Retinal pigment epithelial cell (primary cell): ENCODE results near the gene MASP1.

Experiments used
- DNase-seq: peaks from one replicate; pipeline ENCODE4 v3.0.0-alpha.2; 2010; ENCODE audit warnings: low read depth
- H3K4me3 ChIP-seq: 2 replicates; pipeline ENCODE4 v1.5.1; 2011; ENCODE audit warnings: mild to moderate bottlenecking, low read length, control low read depth, moderate library complexity
- CTCF ChIP-seq: conservative IDR thresholded peaks from 2 replicates; pipeline ENCODE4 v1.5.1; 2011; ENCODE audit warnings: low read depth, low read length, control low read depth, inconsistent platforms

Gene MASP1

GRCh38 chr3:187291512-187292132 is at the start of gene MASP1:
TSS of gene MASP1 (minus strand) at chr3:187291737. CDS start at chr3:187291632, 105 bp downstream.
- no peak for TF ChIP-seq CTCF
- no peak for DNase-seq
- H3K4me3 ChIP-seq = peak within 1 kb of the TSS; percentile 3

GRCh38 chr3:187340578-187340977 is 49.0 kb upstream of the MASP1 start:
- no peak for TF ChIP-seq CTCF
- DNase-seq = no peak
- H3K4me3 ChIP-seq = no peak overlapping the region

GRCh38 chr3:187336322-187336721 is 44.8 kb upstream of the MASP1 start:
- no peak overlapping the region for H3K4me3 ChIP-seq
- DNase-seq = no peak
- no peak for TF ChIP-seq CTCF

GRCh38 chr3:187334904-187335303 is 43.4 kb upstream of the MASP1 start:
- H3K4me3 ChIP-seq = no peak overlapping the region
- DNase-seq = no peak
- TF ChIP-seq CTCF = no peak

GRCh38 chr3:187328691-187329090 is 37.2 kb upstream of the MASP1 start:
- H3K4me3 ChIP-seq = no peak overlapping the region
- TF ChIP-seq CTCF = no peak
- DNase-seq = no peak

GRCh38 chr3:187327845-187328244 is 36.3 kb upstream of the MASP1 start:
- no peak for TF ChIP-seq CTCF
- no peak for DNase-seq
- no peak overlapping the region for H3K4me3 ChIP-seq

GRCh38 chr3:187325632-187326031 is 34.1 kb upstream of the MASP1 start:
- no peak overlapping the region for H3K4me3 ChIP-seq
- TF ChIP-seq CTCF = no peak
- no peak for DNase-seq
